GM20000 (cell line): Measurements from ENCODE around the gene ESAM.

Experiments used
- DNase-seq: peaks from one replicate; pipeline ENCODE4 v3.0.0; 2012; ENCODE audit warnings: low spot score
- TF ChIP-seq, protein P1 (sequence below): IDR thresholded peaks from 2 replicates; pipeline ENCODE4 v1.5.1; 2012; ENCODE audit warnings: mild to moderate bottlenecking, control low read depth; ENCODE audit errors: extremely low read depth, missing control alignments

The ESAM gene

DNA sequence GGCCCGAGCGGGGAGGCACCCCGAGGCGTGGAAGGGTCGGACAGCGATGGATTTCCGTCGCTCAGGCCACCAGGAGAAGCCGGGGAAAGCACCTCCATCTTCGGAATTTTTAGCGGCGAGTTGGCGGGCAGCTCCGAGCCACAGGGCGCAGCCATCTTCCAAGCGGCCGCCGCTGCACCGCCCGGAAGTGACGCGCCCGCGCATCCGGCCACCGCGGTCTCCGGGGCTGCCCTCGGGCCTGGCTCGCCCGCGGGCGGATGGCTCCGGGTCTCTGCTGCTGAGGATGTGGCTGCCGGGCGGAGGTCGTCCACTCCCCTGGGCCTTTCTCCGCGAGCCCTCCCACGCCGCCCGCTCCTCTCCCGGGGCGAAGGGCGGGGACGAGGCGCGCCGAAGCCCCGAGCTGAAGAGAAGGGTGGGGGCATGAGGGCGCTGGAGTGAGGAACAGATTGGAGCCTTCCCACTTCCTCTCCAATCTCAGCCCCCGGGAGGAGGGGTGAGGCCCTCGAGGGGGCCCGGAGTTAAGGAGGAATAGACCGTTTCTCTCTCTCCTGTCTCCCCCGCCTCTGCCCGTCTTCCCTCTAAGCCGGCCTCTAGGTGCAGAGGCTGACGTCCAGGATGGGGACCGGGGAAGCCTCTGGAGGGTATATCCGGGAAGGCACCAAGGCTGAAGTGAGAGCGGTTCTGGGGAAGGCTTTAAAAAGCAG, 38.3 kb upstream of the ESAM start, which contains the start of gene MSANTD2:
MSANTD2 (minus strand) TSS at position 181 of the 704 bp plus-strand sequence; CDS start at position 155, 26 bp downstream.
- DNase-seq, result peak; percentile 92
- TF ChIP-seq, protein P1, sequence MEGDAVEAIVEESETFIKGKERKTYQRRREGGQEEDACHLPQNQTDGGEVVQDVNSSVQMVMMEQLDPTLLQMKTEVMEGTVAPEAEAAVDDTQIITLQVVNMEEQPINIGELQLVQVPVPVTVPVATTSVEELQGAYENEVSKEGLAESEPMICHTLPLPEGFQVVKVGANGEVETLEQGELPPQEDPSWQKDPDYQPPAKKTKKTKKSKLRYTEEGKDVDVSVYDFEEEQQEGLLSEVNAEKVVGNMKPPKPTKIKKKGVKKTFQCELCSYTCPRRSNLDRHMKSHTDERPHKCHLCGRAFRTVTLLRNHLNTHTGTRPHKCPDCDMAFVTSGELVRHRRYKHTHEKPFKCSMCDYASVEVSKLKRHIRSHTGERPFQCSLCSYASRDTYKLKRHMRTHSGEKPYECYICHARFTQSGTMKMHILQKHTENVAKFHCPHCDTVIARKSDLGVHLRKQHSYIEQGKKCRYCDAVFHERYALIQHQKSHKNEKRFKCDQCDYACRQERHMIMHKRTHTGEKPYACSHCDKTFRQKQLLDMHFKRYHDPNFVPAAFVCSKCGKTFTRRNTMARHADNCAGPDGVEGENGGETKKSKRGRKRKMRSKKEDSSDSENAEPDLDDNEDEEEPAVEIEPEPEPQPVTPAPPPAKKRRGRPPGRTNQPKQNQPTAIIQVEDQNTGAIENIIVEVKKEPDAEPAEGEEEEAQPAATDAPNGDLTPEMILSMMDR, result no peak

DNA sequence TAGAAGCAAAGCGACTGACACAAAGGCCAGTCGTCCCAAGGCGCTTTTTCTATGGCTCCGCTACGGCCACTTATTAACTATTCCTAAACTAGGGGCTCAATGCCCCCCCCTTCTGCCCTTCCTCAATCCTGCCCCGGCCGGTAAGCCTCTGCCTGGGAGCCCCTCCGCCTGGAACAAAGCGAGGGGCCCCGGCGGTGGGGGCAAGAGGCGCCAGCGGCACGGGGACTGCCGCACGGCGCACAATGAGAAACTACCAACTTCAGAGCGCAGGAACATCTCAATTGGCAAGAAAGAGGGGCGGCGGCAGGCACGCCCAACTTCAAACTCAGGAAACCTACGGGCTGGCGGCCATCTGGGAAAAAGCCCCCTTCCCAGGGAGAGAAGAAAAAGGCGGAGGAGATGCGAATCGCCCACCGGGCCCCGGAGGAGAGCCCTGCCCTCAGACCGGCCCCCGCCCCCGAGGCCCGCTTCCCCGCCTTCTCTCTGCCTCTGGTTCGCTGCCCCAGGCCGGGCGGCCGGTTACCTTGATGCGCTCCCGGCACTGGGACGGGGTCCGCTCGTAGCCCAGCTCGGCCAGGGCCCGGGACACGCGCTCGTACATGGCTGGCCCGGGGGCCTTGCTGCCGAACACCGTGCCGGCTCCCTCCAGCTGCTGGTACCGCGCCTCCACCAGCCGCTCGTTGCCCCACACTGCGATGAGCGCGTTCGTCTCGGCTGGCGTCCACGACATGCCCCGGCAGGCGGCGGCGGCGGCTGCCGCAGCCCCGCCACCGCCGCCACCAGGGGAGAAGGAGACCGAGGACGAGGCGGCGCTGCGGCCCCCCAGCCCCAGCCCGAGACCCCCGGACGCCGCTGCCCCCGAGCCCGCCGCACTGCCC, 37.5 kb upstream of the ESAM start:
- peak; percentile 72 for DNase-seq
- TF ChIP-seq, protein P1, result no peak

DNA sequence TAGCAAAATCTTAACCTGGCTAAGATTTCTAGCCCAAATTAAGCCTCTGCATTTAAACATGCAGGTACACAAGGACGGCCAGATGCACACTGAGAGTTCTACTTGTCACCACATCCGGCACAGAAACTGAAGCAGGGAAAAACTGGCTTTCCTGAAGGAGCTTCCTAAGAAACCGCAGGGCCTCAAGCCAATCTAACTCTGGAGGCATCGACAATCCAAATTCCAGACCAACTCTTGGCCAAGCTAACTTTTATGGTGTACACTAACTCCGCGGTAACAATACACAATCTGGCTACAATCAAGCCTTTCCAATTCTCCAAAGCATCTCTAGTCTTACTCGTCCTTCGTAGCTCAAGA, 36.9 kb upstream of the ESAM start:
- DNase-seq, result peak; percentile 18
- TF ChIP-seq, protein P1, result no peak

DNA sequence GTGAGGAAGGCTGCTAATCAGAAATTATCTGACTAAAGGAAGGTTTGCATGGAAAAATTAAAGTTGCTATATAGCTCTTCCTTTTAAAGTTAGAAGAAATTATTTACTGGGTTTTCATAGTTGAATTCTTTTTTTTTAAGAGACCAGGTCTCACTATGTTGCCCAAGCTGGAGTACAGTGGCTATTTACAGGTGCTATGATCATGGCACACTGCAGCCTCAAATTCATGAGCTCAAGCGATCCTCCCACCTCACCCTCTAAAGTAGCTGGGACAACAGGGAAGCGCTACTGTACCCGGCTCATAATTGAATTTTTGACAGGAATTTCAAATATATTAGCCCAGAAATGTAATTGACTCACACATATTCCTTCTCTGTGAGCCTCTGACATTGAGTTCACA, 34.2 kb upstream of the ESAM start:
- TF ChIP-seq, protein P1, result no peak
- DNase-seq, result no peak

DNA sequence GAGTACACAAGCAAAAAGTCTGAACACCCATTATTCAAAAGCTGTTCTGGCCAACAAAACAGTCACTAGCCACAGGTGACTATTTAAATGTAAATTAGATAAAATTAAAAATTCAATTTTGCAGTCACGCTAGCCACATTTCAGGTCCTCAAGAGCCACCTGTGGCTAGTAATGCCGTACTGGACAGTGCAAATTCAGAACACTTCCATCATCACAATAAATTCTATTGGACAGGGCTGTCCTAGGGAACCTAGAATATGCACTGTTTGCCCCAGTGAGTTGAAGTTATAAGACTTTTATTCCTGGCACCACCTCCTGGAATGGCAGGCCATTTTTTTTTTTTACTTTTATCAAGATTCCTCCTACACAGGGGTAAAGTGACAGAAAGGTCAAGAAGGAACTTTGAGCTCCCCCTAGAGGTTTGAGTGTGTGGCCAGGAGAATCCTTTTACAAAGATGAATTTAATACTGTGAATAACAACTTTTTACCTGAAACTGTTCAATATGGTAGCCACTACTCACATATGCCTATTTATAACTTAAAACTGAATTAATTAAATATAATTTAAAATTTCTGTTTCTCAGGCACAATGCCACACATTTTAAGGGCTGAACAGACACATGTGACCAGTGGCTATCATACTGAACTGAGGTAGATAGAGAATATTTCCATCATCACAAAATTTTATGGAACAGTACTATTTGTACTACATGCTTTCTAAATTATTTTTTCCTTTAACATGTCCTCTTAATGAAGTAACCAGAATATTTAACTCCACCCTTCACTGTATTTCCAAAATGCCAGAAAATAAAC, 31.6 kb upstream of the ESAM start:
- TF ChIP-seq, protein P1, result peak; percentile 46
- peak; percentile 61 for DNase-seq

DNA sequence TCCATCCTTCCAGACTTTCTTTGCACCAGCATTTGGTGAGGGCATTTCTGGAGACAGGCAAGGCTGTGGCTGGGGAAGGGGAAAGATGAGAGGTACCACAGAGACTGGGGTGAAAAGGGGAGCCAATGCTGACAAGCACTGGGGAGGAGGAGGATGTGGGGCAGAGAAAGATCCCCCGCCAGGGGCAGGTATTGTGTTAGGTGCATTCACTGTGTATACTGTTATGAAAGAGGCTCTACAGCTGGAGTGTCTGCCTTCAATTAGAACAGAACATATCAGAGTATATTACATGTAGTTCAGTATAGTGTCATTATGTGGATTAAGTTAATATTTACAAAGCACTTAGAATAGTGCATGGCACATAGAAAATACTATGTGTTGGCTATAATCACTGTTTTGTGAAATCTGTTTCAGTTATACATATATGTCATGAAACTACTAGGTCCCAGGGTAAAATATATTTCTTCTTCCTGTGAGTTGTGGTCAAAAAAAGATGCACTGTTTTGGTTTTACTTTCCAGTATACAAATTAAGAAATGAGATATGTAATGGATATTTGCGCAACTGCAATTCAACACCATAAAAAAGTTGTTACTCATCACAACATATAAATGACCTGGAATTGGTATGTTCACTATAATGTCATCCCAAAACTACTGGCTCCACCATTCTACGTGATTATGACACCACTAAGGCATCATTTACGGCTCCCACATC, 29.7 kb upstream of the ESAM start:
- peak; percentile 47 for DNase-seq
- TF ChIP-seq, protein P1, result no peak
